Endometrial microvascular endothelial cells (primary cell): ENCODE results near the gene IFT57. TPM values are rescaled to one million over a fixed set of nuclear protein-coding genes. Genes with fewer than 3 reads are reported as not detected.

Experiments
- in situ Hi-C: cut with HindIII; loops from 2 replicates; pipeline ENCODE4 v1.10.0; 2017; ENCODE audit warnings: low sequenced_read_pairs, low pct_unique_long_range_greater_than_20kb; ENCODE audit errors: inconsistent ontology term
- total RNA-seq: library from RNA; depleted of rRNA; stranded (reverse); fragments of >200 nt; gene quantifications from one replicate; pipeline ENCODE4 v1.2.3, GENCODE V29; 2015; ENCODE audit errors: inconsistent ontology term

IFT57 gene
- total RNA-seq, 1 donor from 2014 or later = 19.3 TPM

DNA sequence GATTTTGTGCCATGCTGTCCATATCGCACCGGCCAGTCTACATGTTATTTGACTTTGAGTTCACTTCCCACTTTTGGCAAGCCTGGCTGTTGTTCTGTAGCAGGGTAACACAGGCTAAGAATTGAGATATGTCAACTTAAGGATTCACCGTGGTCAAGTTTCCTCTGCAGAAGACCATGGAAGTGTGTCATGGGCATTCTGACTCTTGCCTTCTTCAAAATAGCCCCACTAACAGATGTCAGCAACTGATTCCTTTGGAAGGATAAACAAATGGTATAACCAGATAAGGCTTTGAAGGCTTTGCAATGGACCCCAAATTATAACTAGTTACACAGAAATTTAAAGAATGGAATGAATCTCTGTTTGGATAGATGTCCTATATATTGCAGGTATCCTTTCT, 111.3 kb downstream of the IFT57 start:
- in situ Hi-C loops = no loop called here

Other genes with a start within 250 kb of the IFT57 start
- gene CD47, start 131.4 kb downstream of the IFT57 start, total RNA-seq = 74.9 TPM
- not detected for gene HHLA2, start 74.1 kb upstream of the IFT57 start, total RNA-seq